ENCODE results near the gene PDE4D. TPM values are rescaled to one million over a fixed set of nuclear protein-coding genes. Genes with fewer than 3 reads are reported as not detected.
"Not testable (repeated sequence)": the region's sequence is repeated elsewhere in the genome, so short reads cannot be mapped to it uniquely, and the experiment has no call there.

The PDE4D gene
- total RNA-seq, 1 experiment from 2014 or later: 2.4 TPM

DNA sequence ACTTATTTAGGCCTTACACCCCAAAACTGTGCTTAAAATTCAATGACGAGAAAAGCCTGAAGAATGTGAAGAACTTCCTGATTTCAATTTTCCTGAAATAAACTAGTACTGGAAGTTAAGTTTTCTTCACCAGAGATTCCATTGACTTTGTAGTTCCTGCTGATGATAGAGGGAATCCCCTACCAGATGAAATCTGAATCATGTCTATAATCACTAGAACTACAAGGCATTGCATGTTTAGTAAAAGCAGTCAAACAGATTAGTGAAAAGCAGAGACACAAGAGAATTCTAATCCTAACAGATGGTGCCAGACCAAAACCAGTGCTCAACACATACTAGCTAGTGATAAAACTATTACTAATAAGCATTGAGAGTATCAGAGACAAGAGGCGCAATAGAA is 130.0 kb downstream of the PDE4D start:
- TF ChIP-seq SIN3A (IDR thresholded peaks at IDR 0.05; ENCODE audit: borderline replicate concordance, insufficient read depth, low read depth, low read length) (no peak), POLR2AphosphoS5 (IDR thresholded peaks at IDR 0.05; ENCODE audit: low read depth, low read length) (no peak), CTCF (IDR thresholded peaks at IDR 0.05) (no peak), TCF7L2 (IDR thresholded peaks at IDR 0.05; ENCODE audit: low read depth, low read length) (no peak)
- TF ChIP-seq, protein P1, sequence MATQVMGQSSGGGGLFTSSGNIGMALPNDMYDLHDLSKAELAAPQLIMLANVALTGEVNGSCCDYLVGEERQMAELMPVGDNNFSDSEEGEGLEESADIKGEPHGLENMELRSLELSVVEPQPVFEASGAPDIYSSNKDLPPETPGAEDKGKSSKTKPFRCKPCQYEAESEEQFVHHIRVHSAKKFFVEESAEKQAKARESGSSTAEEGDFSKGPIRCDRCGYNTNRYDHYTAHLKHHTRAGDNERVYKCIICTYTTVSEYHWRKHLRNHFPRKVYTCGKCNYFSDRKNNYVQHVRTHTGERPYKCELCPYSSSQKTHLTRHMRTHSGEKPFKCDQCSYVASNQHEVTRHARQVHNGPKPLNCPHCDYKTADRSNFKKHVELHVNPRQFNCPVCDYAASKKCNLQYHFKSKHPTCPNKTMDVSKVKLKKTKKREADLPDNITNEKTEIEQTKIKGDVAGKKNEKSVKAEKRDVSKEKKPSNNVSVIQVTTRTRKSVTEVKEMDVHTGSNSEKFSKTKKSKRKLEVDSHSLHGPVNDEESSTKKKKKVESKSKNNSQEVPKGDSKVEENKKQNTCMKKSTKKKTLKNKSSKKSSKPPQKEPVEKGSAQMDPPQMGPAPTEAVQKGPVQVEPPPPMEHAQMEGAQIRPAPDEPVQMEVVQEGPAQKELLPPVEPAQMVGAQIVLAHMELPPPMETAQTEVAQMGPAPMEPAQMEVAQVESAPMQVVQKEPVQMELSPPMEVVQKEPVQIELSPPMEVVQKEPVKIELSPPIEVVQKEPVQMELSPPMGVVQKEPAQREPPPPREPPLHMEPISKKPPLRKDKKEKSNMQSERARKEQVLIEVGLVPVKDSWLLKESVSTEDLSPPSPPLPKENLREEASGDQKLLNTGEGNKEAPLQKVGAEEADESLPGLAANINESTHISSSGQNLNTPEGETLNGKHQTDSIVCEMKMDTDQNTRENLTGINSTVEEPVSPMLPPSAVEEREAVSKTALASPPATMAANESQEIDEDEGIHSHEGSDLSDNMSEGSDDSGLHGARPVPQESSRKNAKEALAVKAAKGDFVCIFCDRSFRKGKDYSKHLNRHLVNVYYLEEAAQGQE (IDR thresholded peaks at IDR 0.05; ENCODE audit: insufficient read depth in 1 of 2, low read depth in 2 of 2, low read length in 1 of 2): no peak
- in situ Hi-C loops (cut with HindIII; ENCODE audit: low pct_unique_long_range_greater_than_20kb, low sequenced_read_pairs): no loop called here
- no peaks in the 10 kb centered on the region for H3K36me3 ChIP-seq (ENCODE audit: control insufficient read depth, insufficient read depth, low read length)
- intact Hi-C loops (cut with micrococcal nuclease; ENCODE audit: unreplicated experiment): no loop called here
- peaks cover 18% of the 10 kb centered on the region for H3K27me3 ChIP-seq (ENCODE audit: control insufficient read depth, insufficient read depth, low read length)
- ChIA-PET POLR2A (no interaction called here), CTCF (no interaction called here)
- no TSS peak for BruUV-seq (replicated peaks)
- H3K4me3 ChIP-seq (ENCODE audit: low read depth in 2 of 2, low read length in 2 of 2): no peak overlapping the region
- no peak overlapping the region for H3K27ac ChIP-seq (ENCODE audit: low read length)
- ATAC-seq (no peak), DNase-seq (ENCODE audit: low read depth, low spot score) (no peak)
- H3K9me3 ChIP-seq (ENCODE audit: control insufficient read depth, insufficient read depth, low read depth, low read length): no peaks in the 10 kb centered on the region
- H3K4me1 ChIP-seq (ENCODE audit: control insufficient read depth, insufficient read depth, low read length): peaks cover 3% of the 10 kb centered on the region; the same call in 1 of the 2 replicates

GRCh38 chr5:59762232-59762631 is 131.3 kb downstream of the PDE4D start:
- H3K4me1 ChIP-seq (ENCODE audit: control insufficient read depth, insufficient read depth, low read length); intact Hi-C loops (cut with micrococcal nuclease; ENCODE audit: unreplicated experiment): not testable (repeated sequence)

DNA sequence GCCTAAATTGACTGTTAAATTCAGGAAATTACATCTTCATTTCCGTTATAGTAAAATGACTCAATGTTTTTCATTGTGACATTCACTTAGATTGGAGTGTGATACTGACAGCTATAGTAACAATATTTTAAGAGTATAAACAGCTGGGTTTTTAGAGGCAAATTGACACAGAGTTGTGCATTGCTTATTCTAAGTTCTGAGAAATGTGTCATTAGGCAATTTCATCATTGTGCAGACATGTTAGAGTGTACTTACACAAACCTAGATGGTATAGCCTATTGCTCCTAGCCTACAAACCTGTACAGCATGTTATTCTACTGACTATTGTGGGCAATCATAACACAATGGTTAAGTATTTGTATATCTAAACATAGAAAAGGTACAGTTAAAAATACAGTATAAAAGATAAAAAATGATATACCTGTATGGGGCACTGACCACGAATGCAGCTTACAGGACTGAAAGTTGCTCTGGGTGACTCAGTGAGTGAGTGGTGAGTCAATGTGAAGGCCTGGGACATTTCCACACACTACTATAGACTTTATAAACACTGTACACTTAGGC is 132.7 kb downstream of the PDE4D start:
- Histone ChIP-seq H3K27ac (ENCODE audit: low read length) (no peak overlapping the region), H3K27me3 (ENCODE audit: control insufficient read depth, insufficient read depth, low read length) (no peaks in the 10 kb centered on the region; the same call in 1 of the 2 replicates), H3K4me3 (ENCODE audit: low read depth in 2 of 2, low read length in 2 of 2) (no peak overlapping the region), H3K36me3 (ENCODE audit: control insufficient read depth, insufficient read depth, low read length) (no peaks in the 10 kb centered on the region), H3K9me3 (ENCODE audit: control insufficient read depth, insufficient read depth, low read depth, low read length) (no peaks in the 10 kb centered on the region), H3K4me1 (ENCODE audit: control insufficient read depth, insufficient read depth, low read length) (no peaks in the 10 kb centered on the region)
- ChIA-PET CTCF (no interaction called here), POLR2A (no interaction called here)
- DNase-seq (ENCODE audit: low read depth, low spot score) (peak; percentile 73), ATAC-seq (no peak)
- in situ Hi-C loops (cut with HindIII; ENCODE audit: low pct_unique_long_range_greater_than_20kb, low sequenced_read_pairs) (no loop called here), intact Hi-C loops (cut with micrococcal nuclease; ENCODE audit: unreplicated experiment) (no loop called here)
- no TSS peak for BruUV-seq (replicated peaks)
- no peak for TF ChIP-seq POLR2AphosphoS5 (IDR thresholded peaks at IDR 0.05; ENCODE audit: low read depth, low read length)
- TF ChIP-seq, protein P1 (IDR thresholded peaks at IDR 0.05; ENCODE audit: insufficient read depth in 1 of 2, low read depth in 2 of 2, low read length in 1 of 2): no peak
- TF ChIP-seq SIN3A (IDR thresholded peaks at IDR 0.05; ENCODE audit: borderline replicate concordance, insufficient read depth, low read depth, low read length): no peak
- TF ChIP-seq CTCF (IDR thresholded peaks at IDR 0.05): no peak
- TF ChIP-seq TCF7L2 (IDR thresholded peaks at IDR 0.05; ENCODE audit: low read depth, low read length): no peak

More at GRCh38 chr5:59762232-59762631, 131.3 kb downstream of the PDE4D start:
- BruUV-seq (replicated peaks); in situ Hi-C loops (cut with HindIII; ENCODE audit: low pct_unique_long_range_greater_than_20kb, low sequenced_read_pairs); H3K27me3 ChIP-seq (ENCODE audit: control insufficient read depth, insufficient read depth, low read length); H3K4me3 ChIP-seq (ENCODE audit: low read depth in 2 of 2, low read length in 2 of 2); CTCF ChIA-PET; H3K9me3 ChIP-seq (ENCODE audit: control insufficient read depth, insufficient read depth, low read depth, low read length); DNase-seq (ENCODE audit: low read depth, low spot score); ATAC-seq; H3K36me3 ChIP-seq (ENCODE audit: control insufficient read depth, insufficient read depth, low read length); POLR2A ChIA-PET; H3K27ac ChIP-seq (ENCODE audit: low read length): not testable (repeated sequence)
